GM12865 (cell line): ENCODE data around the gene ANKRD2.
"Not testable (repeated sequence)": the region's sequence is repeated elsewhere in the genome, so short reads cannot be mapped to it uniquely, and the experiment has no call there.

Experiments
- DNase-seq: peaks from one replicate; pipeline ENCODE4 v3.0.0; 2010; ENCODE audit warnings: low read depth
- H3K4me3 ChIP-seq: 2 replicates; pipeline ENCODE4 v1.5.1; 2011; ENCODE audit warnings: mild to moderate bottlenecking, low read depth, low read length, control low read depth
- TF ChIP-seq, protein P1 (sequence below): IDR thresholded peaks from 2 replicates; pipeline ENCODE4 v1.5.1; 2011; ENCODE audit warnings: low read length, control low read depth, low read depth, inconsistent platforms; ENCODE audit not compliant: insufficient read depth; ENCODE audit errors: missing control alignments

The ANKRD2 gene, protein sequence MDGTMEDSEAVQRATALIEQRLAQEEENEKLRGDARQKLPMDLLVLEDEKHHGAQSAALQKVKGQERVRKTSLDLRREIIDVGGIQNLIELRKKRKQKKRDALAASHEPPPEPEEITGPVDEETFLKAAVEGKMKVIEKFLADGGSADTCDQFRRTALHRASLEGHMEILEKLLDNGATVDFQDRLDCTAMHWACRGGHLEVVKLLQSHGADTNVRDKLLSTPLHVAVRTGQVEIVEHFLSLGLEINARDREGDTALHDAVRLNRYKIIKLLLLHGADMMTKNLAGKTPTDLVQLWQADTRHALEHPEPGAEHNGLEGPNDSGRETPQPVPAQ

DNA sequence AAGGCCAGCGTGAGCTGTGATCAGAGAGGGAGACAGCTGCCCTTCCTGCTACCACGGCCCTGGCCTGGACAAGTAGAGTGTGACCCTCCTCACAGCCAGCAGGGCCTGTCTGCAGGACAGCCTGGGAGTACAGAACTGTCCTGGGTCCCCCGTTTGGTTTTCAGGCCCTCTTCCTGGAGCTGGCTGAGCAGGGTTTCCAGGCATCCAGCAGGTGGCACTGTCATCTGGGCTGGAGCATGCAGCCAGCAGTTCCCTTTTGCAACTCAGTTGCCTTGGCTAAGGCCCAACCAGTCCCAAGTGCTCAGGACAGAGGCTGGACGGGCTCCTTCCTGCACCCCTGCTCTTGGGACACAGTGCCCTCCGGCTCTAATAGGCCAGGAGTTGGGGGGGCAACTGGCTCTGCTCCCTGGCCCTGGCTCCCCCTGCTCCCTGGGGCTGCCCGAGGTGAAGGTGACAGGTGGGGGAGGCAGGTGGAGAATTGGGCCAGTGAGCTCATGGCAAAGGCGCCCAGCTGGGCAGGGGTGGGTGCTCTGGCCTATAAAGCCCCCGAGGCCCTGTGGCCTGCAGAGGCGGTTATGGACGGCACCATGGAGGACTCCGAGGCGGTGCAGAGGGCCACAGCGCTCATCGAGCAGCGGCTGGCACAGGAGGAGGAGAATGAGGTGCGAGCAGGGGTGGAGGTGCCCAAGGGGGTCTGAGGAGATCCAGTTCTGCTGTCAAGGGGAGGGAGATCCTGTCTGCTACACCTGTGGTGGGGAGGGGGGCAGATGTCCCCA is at the start of gene ANKRD2:
Gene ANKRD2, plus strand, starts transcription at position 566 of the 776 bp plus-strand sequence. Its CDS starts 10 bp downstream, at position 576.
- DNase-seq: peak; percentile 84
- H3K4me3 ChIP-seq: no peak within 1 kb of the TSS
- TF ChIP-seq, protein P1, sequence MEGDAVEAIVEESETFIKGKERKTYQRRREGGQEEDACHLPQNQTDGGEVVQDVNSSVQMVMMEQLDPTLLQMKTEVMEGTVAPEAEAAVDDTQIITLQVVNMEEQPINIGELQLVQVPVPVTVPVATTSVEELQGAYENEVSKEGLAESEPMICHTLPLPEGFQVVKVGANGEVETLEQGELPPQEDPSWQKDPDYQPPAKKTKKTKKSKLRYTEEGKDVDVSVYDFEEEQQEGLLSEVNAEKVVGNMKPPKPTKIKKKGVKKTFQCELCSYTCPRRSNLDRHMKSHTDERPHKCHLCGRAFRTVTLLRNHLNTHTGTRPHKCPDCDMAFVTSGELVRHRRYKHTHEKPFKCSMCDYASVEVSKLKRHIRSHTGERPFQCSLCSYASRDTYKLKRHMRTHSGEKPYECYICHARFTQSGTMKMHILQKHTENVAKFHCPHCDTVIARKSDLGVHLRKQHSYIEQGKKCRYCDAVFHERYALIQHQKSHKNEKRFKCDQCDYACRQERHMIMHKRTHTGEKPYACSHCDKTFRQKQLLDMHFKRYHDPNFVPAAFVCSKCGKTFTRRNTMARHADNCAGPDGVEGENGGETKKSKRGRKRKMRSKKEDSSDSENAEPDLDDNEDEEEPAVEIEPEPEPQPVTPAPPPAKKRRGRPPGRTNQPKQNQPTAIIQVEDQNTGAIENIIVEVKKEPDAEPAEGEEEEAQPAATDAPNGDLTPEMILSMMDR: peak; percentile 98

DNA sequence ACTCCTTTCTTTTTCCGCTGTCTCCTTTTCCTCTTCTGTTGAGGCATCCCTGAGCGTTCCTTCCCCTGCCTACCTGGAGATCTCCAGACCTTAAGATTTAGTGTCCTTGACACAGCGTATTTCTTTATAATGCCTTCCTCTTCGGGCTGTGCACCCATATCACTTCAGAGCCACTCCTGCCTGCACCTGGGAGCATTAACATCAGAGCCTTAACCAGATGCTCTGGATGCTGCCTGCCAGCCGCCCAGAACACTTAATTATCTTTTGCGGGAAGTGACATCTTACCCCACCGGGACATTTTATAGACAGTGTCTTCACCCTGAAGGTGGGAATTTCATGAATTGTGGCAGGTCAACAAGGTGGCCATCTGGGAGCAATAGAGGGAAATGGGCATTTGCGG is 49.6 kb upstream of the ANKRD2 start:
- no peak overlapping the region for H3K4me3 ChIP-seq
- TF ChIP-seq, protein P1: no peak
- DNase-seq: no peak

DNA sequence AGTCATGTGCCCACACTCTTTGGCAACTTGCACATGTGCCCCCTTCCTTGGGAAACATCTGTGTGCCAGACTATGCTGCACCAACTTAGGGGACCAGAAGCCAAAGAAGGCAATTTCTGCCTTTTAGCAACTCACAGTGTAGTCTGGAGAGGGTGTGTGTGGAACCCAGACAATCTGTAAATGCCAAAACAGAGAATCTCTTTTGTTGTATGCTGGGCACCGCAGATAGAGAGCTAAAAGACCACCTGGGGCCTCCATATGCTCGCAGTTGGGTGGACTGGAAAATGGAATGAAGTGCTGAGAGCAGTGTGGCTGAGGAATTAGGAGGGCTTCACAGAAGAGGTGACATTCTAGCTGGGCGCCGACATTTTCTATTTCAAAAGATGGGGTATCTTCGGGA is 47.5 kb upstream of the ANKRD2 start:
- TF ChIP-seq, protein P1: no peak
- no peak overlapping the region for H3K4me3 ChIP-seq
- DNase-seq: no peak

DNA sequence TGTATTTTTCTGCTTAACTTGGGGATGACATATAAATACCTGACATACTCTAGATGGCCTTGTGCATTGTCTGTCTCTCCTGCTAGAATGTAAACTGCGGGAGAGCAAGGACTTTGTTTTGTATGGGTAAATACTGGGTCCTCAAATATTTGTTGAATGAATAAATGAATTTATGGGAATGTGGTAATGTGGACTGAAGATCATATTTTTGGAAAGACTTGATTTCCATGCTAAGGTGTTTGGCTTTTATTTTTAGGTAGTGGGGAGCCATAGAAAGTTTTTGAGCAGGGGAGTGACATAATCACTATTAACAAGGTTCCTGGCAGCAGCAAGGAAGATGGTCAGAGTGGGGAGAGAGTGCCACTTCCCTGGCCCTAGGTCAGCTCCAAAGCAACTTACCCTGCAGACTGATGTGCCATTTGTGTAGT is 46.9 kb upstream of the ANKRD2 start:
- TF ChIP-seq, protein P1: no peak
- DNase-seq: no peak
- no peak overlapping the region for H3K4me3 ChIP-seq

DNA sequence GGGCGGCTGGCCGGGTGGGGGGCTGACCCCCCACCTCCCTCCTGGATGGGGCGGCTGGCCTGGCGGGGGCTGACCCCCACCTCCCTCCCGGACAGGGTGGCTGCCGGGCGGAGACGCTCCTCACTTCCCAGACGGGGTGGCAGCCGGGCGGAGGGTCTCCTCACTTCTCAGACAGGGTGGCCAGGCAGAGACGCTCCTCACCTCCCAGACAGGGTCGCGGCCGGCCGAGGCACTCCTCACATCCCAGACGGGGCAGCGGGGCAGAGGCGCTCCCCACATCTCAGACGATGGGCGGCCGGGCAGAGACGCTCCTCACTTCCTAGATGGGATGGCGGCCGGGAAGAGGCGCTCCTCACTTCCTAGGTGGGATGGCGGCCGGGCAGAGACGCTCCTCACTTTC is 43.7 kb upstream of the ANKRD2 start:
- not testable (repeated sequence) for DNase-seq, H3K4me3 ChIP-seq

DNA sequence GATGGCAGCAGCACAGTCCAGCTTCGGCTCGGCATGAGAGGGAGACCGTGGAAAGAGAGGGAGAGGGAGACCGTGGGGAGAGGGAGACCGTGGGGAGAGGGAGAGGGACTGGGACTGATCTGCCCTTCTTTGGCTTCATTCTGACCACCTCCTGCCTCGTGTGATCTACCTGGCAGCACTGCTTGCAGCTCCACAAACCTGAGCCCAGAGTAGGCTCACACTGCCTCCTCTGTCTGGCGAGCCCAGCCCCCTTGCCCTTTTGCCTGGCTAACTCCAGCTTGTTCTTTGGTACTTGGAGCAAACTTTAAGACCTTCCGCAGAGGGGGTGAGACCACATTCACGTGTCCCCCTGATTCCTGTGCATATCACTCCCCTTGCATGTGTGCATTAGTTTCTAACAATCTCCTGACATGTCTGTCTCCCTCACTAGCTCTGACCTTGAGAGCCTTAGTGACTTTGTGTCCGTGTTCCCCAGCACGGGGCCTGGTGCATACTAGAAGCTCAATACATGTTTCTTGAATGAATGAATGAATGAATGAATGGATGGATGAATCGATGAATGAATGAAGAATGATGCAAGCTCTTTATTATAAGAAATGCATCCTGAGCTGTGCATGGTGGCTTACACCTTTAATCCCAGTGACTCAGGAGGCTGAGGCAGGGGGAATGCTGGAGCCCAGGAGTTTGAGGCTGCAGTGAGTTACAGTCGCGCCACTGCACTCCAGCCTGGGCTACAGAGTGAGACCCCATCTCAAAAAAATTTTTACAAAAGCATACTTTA is 42.7 kb upstream of the ANKRD2 start:
- H3K4me3 ChIP-seq: no peak overlapping the region
- DNase-seq: no peak
- TF ChIP-seq, protein P1: no peak

DNA sequence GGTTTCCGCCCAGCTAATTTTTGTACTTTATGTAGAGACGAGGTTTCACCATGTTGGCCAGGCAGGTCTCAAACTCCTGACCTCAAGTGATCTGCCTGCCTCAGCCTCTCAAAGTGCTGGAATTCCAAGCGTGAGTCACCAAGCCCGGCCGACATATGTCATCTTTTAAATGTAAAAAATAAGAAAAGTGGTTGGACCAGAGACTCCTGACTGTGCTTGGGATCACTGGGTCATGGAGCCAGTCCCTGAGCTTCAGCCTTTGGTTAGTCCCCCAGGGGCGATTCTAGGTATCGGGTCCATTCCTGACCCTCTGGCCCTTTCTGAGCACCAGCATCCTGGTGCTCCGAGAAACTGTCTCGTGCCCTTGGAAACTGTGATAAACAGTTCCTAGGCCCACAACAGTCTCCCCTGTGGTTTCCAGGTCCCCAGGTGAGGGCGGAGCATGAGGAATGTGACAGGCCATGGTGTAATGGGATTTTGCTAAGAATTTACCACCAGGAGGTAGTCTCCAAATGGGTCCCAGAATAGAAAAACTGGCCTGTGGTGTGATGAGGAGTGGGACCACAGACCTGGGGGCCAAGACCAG is 41.1 kb upstream of the ANKRD2 start:
- TF ChIP-seq, protein P1: no peak
- no peak for DNase-seq
- H3K4me3 ChIP-seq: no peak overlapping the region
